Astrocyte of the spinal cord (primary cell): Measurements from ENCODE around the gene TSSK2.

Experiments used
- DNase-seq: peaks from one replicate; pipeline ENCODE4 v3.0.0; 2011; ENCODE audit warnings: low read depth, low spot score
- H3K4me3 ChIP-seq: 2 replicates; pipeline ENCODE4 v1.5.1; 2011; ENCODE audit warnings: low read depth, mild to moderate bottlenecking, low read length, moderate library complexity
- in situ Hi-C: cut with HindIII; loops from 2 replicates; pipeline ENCODE4 v1.10.0; 2017; ENCODE audit warnings: low sequenced_read_pairs
- TF ChIP-seq, protein P1 (sequence below): IDR thresholded peaks from 2 replicates; pipeline ENCODE4 v1.5.1; 2012; ENCODE audit warnings: low read depth, mild to moderate bottlenecking, low read length, inconsistent platforms

The TSSK2 gene

DNA sequence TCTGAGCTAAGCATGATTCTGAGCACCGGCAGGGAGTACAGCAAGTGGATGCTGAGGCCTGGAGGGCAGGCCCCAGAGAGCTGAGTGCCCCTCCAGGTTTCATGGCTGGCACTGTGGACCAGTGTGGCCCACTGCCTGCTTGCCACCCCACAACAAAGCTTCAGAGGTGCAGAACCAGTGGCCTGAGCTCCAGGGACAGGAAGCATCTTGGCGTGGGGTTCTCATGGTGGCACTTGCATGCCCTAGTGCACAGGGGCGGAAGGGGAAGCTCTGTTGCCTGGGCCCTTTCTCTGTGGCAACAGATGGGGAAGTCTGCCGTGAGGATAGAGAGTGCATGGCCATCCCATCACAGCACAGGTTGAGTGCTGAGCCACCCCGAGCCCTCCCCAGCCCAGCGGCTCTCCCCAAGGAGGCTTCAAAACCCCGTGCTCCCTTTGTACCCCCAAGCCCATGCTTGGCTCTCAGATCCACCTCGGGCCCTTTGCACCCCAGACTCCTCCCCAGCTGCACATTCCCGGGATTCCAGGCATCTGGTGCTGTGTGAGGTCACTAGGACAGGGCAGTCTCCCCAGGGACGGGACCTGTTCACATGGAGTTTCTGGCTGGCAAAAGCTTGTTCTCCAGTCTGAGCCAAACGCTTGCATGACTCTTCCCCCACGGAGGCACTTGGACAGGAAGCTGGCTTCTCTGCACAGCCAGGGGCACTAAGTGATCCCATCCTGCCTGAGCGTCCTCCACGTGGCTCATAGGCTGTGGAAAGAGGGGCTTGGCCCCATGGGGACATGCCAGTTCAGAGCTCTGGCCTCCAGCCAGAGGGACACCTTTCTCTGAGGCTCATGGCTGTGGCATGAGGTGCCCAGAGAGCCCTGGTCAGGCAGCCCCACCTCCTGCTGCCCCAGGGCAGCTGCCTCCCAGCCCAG is 43.3 kb downstream of the TSSK2 start:
- in situ Hi-C loops, result no loop called here
- no peak overlapping the region for H3K4me3 ChIP-seq

DNA sequence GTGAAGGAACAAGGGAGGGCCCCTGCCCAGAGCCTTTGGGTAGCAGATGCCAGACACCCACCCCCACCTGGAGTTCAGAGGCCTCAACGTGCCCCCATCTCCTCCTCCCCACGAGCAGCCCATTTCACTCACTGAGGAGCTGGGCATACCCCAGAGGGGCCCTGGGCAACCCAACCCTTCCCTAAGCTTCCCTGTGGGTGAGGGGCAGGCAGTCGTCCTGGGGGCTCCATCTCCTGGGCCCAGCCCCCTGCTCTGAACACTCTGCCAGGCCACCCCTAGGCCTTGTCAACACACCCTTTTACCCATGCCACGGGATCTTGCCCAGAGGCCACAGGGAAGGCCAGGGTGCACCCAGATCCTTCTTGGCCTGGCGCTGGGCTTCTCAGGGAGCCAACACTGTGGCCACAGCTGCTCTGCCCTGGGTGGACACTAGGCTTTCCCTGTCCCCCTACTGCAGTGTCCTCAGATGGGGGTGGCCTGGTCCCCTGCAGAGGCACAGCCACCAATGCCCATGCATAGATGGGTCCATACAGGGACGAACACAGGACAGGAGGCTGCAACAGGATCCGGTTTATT is 44.0 kb downstream of the TSSK2 start:
- in situ Hi-C loops, result no loop called here
- H3K4me3 ChIP-seq, result no peak overlapping the region
- no peak for DNase-seq
- TF ChIP-seq, protein P1, sequence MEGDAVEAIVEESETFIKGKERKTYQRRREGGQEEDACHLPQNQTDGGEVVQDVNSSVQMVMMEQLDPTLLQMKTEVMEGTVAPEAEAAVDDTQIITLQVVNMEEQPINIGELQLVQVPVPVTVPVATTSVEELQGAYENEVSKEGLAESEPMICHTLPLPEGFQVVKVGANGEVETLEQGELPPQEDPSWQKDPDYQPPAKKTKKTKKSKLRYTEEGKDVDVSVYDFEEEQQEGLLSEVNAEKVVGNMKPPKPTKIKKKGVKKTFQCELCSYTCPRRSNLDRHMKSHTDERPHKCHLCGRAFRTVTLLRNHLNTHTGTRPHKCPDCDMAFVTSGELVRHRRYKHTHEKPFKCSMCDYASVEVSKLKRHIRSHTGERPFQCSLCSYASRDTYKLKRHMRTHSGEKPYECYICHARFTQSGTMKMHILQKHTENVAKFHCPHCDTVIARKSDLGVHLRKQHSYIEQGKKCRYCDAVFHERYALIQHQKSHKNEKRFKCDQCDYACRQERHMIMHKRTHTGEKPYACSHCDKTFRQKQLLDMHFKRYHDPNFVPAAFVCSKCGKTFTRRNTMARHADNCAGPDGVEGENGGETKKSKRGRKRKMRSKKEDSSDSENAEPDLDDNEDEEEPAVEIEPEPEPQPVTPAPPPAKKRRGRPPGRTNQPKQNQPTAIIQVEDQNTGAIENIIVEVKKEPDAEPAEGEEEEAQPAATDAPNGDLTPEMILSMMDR, result no peak

More for the DNA sequence above, 43.3 kb downstream of the TSSK2 start:
- TF ChIP-seq, protein P1, result no peak
- peak; percentile 39 for DNase-seq

DNA sequence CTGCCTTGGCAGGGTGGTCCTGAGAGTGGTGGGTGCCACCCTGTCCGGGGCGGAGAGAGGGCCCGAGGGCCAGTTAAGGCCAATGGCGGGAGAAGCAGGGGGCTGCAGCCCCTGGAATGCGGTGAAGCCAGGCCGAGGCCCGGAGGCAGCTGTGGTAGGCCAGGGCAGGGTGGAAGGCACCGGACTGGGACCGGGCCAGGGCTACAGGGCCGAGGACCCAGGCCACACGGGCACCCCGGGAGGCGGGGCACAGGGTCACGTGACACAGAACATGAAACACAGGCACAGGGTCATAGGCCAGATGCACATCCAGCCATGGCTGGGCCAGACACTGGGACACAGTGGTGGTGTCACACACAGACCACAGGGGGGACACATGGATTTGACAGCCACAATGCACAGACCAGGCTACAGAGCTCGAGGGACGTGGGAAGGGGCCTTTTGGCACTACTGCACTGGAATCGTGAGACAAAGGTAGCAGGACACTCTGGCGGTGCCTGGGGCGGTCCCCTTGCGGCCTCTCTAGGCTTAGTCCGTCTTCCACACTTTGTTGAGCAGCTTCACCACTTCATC is 44.6 kb downstream of the TSSK2 start:
- in situ Hi-C loops, result no loop called here
- no peak for DNase-seq

DNA sequence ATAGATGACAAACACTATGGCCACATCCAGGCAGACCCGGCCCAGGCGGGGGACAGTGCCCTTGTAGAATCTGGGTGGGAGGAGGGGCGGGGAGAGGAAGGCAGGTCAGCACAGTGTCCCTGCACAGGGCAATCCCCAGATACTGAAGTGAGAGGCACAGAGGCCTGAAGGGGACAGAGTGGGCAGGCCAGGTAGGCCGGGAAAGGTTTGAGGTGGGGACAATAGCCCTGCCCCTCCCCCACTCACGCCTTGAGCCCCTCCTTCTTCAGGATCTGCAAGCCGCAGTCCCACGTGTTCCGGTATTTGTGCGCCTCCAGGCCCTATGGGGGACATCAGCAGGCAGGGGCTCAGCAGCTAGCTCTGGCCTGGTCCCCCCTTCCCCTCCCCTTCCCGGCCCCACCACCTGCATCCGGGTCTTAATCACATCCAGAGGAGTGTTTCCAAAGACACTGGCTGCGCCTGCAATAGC is 45.1 kb downstream of the TSSK2 start:
- no peak overlapping the region for H3K4me3 ChIP-seq
- TF ChIP-seq, protein P1, result no peak
- no peak for DNase-seq
- in situ Hi-C loops, result no loop called here

More for the DNA sequence above, 44.6 kb downstream of the TSSK2 start:
- no peak overlapping the region for H3K4me3 ChIP-seq
- TF ChIP-seq, protein P1, result no peak

DNA sequence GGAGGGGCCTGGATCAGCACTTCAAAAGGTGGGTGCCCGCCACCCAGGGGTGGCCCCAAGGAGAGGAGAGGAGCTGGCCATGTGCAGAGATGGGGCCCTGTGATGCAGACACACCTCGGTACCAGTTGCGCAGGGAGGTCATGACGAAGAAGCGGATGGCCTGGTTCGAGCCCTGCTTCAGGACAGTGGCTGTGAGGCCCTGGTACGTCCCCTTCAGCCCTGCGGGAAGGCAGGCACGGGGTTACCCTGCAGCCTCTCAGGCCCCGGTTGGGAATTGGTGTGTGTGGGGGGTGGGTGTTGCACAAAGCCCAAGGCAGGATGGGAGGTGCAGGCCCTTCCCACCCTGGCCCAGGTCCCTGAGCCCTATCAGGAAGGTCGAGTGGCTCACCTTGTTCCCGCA is 45.6 kb downstream of the TSSK2 start:
- H3K4me3 ChIP-seq, result peak overlapping the region; percentile 53
- in situ Hi-C loops, result no loop called here
- no peak for DNase-seq
- TF ChIP-seq, protein P1, result no peak

DNA sequence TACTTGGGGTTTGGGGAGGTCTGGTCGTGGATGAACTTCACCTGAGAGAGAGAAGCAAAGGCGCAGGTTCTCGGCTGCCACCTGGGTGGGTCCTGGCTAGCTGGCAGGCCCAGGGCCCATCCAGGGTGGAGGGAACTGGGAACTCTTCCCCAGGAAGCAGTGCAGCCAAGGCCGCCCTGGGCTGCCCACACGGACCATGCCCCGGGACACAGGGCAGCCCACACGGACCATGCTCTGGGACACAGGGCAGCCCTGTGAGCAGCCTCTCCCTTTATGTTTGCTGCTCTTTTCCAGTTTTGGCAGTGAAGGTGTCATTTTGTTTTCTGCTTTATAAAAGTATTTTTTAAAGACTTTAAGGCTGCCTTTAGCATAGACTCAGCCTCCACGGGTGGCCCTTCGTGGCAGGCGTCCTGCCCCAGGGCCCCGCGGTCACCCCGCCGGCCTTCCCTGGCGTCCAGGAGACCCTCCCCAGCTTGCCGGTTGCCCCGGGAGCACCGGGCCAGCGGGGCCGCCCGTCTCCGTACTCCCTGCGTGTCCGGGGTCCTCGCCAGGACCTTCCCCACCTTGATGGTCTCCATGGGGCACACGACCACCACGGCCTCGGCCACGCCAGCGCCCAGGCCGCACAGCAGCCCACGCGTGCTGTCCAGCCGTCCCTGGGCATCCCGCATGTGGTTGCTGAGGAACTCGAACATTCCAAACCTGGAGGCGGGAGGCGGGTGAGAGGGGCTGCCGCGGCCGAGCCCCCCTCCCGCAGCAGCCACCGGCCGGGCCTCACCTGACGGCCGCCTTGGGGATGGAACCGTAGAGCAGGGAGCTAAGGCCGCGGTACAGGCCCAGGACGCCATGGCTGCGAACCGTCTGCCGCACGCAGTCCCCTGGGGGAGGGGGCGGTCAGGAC is 46.3 kb downstream of the TSSK2 start:
- no peak for DNase-seq
- peak overlapping the region; percentile 53 for H3K4me3 ChIP-seq
- in situ Hi-C loops, result no loop called here
- TF ChIP-seq, protein P1, result no peak
